Measurements from ENCODE around the gene SORL1-AS1.

- TF ChIP-seq CTCF (IDR thresholded peaks at IDR 0.05 in 8 of 11, conservative IDR thresholded peaks at IDR 0.05 in 3 of 11) (no peak), POLR2AphosphoS5 (IDR thresholded peaks at IDR 0.05) (no peak), POLR2A (IDR thresholded peaks at IDR 0.05) (no peak)
Observed at GRCh38 chr11:121500717-121501116, 48.0 kb upstream of the SORL1-AS1 start.
